C4-2B (cell line): Measurements from ENCODE around the gene PARP3.

Experiments used
- CTCF ChIP-seq: fragments of 450-650 bp; conservative IDR thresholded peaks from 2 replicates; pipeline ENCODE4 v1.5.1; 2017; ENCODE audit warnings: mild to moderate bottlenecking
- ZFX ChIP-seq: fragments of 450-650 bp; IDR thresholded peaks from 2 replicates; pipeline ENCODE4 v1.6.1; 2017

- TF ChIP-seq CTCF (no peak), ZFX (no peak)
Measured at GRCh38 chr3:51997935-51998596, 55.9 kb downstream of the PARP3 start.
